B cell (primary cell): ENCODE data around the gene NCK2.

Experiments
- EZH2 ChIP-seq: IDR thresholded peaks from 2 replicates; pipeline ENCODE4 v1.6.1; 2012; ENCODE audit warnings: borderline replicate concordance, low read depth, mild to moderate bottlenecking, moderate library complexity, low read length; ENCODE audit not compliant: insufficient read depth, poor library complexity, severe bottlenecking
- TF ChIP-seq, protein P1 (sequence below): fragments of 200-600 bp; IDR thresholded peaks from one replicate; pipeline ENCODE4 v1.8.0; 2022; ENCODE audit warnings: antibody characterized with exemption, mild to moderate bottlenecking

DNA sequence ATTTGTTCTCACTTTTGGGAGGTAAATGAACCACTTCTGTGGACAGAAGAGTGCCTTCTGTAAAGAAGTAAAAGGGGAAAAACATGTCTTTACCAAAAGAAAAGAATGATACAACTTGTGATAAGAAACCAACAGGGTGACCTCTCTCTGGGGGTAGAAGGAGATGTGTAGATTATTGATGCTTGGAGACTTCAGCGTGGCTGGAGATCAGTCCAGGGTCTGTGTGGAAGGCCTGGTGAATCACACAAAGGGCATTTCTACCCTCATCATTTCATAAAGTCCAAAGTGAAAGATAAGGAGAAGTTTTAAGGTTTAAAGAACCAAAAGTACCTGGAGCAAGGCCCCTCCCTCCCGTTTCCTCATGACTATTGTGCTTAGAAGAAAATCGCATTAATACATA is 142.5 kb downstream of the NCK2 start:
- TF ChIP-seq, protein P1, sequence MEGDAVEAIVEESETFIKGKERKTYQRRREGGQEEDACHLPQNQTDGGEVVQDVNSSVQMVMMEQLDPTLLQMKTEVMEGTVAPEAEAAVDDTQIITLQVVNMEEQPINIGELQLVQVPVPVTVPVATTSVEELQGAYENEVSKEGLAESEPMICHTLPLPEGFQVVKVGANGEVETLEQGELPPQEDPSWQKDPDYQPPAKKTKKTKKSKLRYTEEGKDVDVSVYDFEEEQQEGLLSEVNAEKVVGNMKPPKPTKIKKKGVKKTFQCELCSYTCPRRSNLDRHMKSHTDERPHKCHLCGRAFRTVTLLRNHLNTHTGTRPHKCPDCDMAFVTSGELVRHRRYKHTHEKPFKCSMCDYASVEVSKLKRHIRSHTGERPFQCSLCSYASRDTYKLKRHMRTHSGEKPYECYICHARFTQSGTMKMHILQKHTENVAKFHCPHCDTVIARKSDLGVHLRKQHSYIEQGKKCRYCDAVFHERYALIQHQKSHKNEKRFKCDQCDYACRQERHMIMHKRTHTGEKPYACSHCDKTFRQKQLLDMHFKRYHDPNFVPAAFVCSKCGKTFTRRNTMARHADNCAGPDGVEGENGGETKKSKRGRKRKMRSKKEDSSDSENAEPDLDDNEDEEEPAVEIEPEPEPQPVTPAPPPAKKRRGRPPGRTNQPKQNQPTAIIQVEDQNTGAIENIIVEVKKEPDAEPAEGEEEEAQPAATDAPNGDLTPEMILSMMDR: no peak
- TF ChIP-seq EZH2: no peak
